NB4 (cell line): ENCODE data around the gene CNTNAP2.

Source experiments
- CTCF ChIP-seq: IDR thresholded peaks from one replicate; pipeline ENCODE4 v1.5.1; 2012; ENCODE audit warnings: low read depth, low read length
- MAX ChIP-seq: IDR thresholded peaks from 2 replicates; pipeline ENCODE4 v1.6.1; 2011; ENCODE audit warnings: low read depth, low read length
- MYC ChIP-seq: IDR thresholded peaks from 2 replicates; pipeline ENCODE4 v1.6.1; 2011; ENCODE audit warnings: low read depth, low read length
- POLR2A ChIP-seq: IDR thresholded peaks from 2 replicates; pipeline ENCODE4 v1.6.1; 2011; ENCODE audit warnings: mild to moderate bottlenecking; ENCODE audit not compliant: insufficient read length; ENCODE audit errors: extremely low read depth

- TF ChIP-seq POLR2A (no peak), CTCF (no peak), MAX (no peak), MYC (no peak)
Measured at GRCh38 chr7:147700702-147701101, 1584.1 kb downstream of the CNTNAP2 start.
